HCT116 (cell line): ENCODE measurements around the gene CPED1. TPM values are rescaled to one million over a fixed set of nuclear protein-coding genes. Genes with fewer than 3 reads are reported as not detected.
"Not testable (repeated sequence)": the region's sequence is repeated elsewhere in the genome, so short reads cannot be mapped to it uniquely, and the experiment has no call there.

Experiments
- ATAC-seq: fragments of 200-7000 bp; cut with Tn5 transposase; 2 replicates; pipeline ENCODE4 v1.9.1; 2020; ENCODE audit warnings: mild to moderate bottlenecking, moderate library complexity
- BruUV-seq: library from RNA; stranded (reverse); fragments of 400-500 nt; replicated peaks from 2 replicates; lab custom pipeline; 2021; lab: Mats Ljungman, UMichigan
- CTCF ChIA-PET: fragments of 300-600 bp; sonication (Branson Sonifier 250); formaldehyde crosslinking; loops from one replicate; lab custom pipeline; 2021; ENCODE audit warnings: antibody characterized with exemption; lab: Charles Lee
- POLR2A ChIA-PET: fragments of 300-600, 350-600 bp; sonication (Branson Sonifier 250); formaldehyde crosslinking; loops from one replicate; lab custom pipeline; 2021; ENCODE audit warnings: antibody characterized with exemption; lab: Charles Lee
- RAD21 ChIA-PET, 2 experiments: fragments of 300-600 bp; sonication (Branson Sonifier 250); formaldehyde crosslinking; loops; one replicate each; lab custom pipeline; 2023; ENCODE audit warnings: low total read pairs in 2 of 2; ENCODE audit not compliant: uncharacterized antibody in 2 of 2, unreplicated experiment in 2 of 2, low non-redundant PET in 1 of 2; lab: Charles Lee
- DNase-seq: peaks from one replicate; pipeline ENCODE4 v3.0.0-alpha.2; 2010; ENCODE audit warnings: low read depth, low spot score
- H2AFZ ChIP-seq: fragments of 200-600 bp; shearing (Covaris generic), sonication (generic); 2 replicates; pipeline ENCODE4 v1.6.1; 2017; ENCODE audit warnings: low read depth, mixed run types, mixed read lengths, antibody characterized with exemption, low read length; ENCODE audit not compliant: poor library complexity, severe bottlenecking
- H3K27ac ChIP-seq: 2 replicates; pipeline ENCODE4 v1.5.1; 2012; ENCODE audit warnings: low read depth, low read length
- H3K27me3 ChIP-seq: fragments of 200-600 bp; sonication (generic); 2 replicates; pipeline ENCODE4 v1.6.1; 2016; ENCODE audit warnings: mixed run types, low read length, mixed read lengths; ENCODE audit not compliant: insufficient read depth
- H3K36me3 ChIP-seq, 2 experiments: fragments of 200-500 bp in 1 of 2; fragments of 200-600 bp in 1 of 2; sonication (Bioruptor generic) in 1 of 2; sonication (generic) in 1 of 2; 2 replicates each; pipeline versions ENCODE4 v1.5.1 to v1.6.1; 2014 to 2016; ENCODE audit warnings: low read length in 2 of 2, inconsistent platforms in 1 of 2, mixed read lengths in 1 of 2, mixed run types in 1 of 2; ENCODE audit not compliant: insufficient read depth in 2 of 2, control insufficient read depth in 1 of 2
- H3K4me1 ChIP-seq, 2 experiments: fragments of 200-600 bp in 1 of 2; sonication (generic) in 1 of 2; 2 replicates each; pipeline versions ENCODE4 v1.5.1 to v1.6.1; 2012 to 2017; ENCODE audit warnings: low read length in 2 of 2, inconsistent platforms in 1 of 2, mild to moderate bottlenecking in 1 of 2, mixed read lengths in 1 of 2, mixed run types in 1 of 2, moderate library complexity in 1 of 2; ENCODE audit not compliant: insufficient read depth in 2 of 2, control insufficient read depth in 1 of 2
- H3K4me2 ChIP-seq: fragments of 200-600 bp; sonication (generic); 2 replicates; pipeline ENCODE4 v1.6.1; 2017; ENCODE audit warnings: mixed run types, low read length, mixed read lengths
- H3K4me3 ChIP-seq, 2 experiments: fragments of 200-600 bp in 1 of 2; sonication (generic) in 1 of 2; replicated peaks in 1 of 2; 2 replicates each; pipeline ENCODE4 v1.5.1; 2011 to 2016; ENCODE audit warnings: low read length in 2 of 2, control low read depth in 1 of 2, low read depth in 1 of 2, mild to moderate bottlenecking in 1 of 2, mixed read lengths in 1 of 2, mixed run types in 1 of 2
- H3K79me2 ChIP-seq: fragments of 200-600 bp; sonication (generic); 2 replicates; pipeline ENCODE4 v1.6.1; 2017; ENCODE audit warnings: mild to moderate bottlenecking, mixed run types, low read length, moderate library complexity, mixed read lengths; ENCODE audit not compliant: insufficient read depth
- H3K9ac ChIP-seq: fragments of 200-600 bp; sonication (generic); 2 replicates; pipeline ENCODE4 v1.6.1; 2016; ENCODE audit warnings: low read length, mixed read lengths
- H3K9me2 ChIP-seq: fragments of 200-600 bp; sonication (generic), shearing (Covaris generic); 2 replicates; pipeline ENCODE4 v1.6.1; 2017; ENCODE audit warnings: mixed run types, mild to moderate bottlenecking, moderate library complexity; ENCODE audit not compliant: insufficient read depth
- H3K9me3 ChIP-seq, 2 experiments: fragments of 200-500 bp in 1 of 2; fragments of 200-600 bp in 1 of 2; sonication (Bioruptor generic) in 1 of 2; sonication (generic) in 1 of 2; 2 replicates each; pipeline ENCODE4 v1.6.1; 2014 to 2017; ENCODE audit warnings: low read length in 2 of 2, mixed read lengths in 2 of 2, inconsistent platforms in 1 of 2, low read depth in 1 of 2, mild to moderate bottlenecking in 1 of 2, mixed run types in 1 of 2, moderate library complexity in 1 of 2; ENCODE audit not compliant: control insufficient read depth in 1 of 2, insufficient read depth in 1 of 2
- H4K20me1 ChIP-seq: fragments of 200-600 bp; sonication (generic), shearing (Covaris generic); 2 replicates; pipeline ENCODE4 v1.6.1; 2017; ENCODE audit warnings: mixed run types, mild to moderate bottlenecking, moderate library complexity; ENCODE audit not compliant: insufficient read depth
- CEBPB ChIP-seq: IDR thresholded peaks from 2 replicates; pipeline ENCODE4 v1.6.1; 2012; ENCODE audit warnings: low read depth
- ELF1 ChIP-seq: IDR thresholded peaks from 2 replicates; pipeline ENCODE4 v1.6.1; 2012; ENCODE audit warnings: low read depth, borderline replicate concordance
- FOSL1 ChIP-seq: IDR thresholded peaks from 2 replicates; pipeline ENCODE4 v1.6.1; 2012; ENCODE audit warnings: low read depth
- POLR2AphosphoS5 ChIP-seq: IDR thresholded peaks from 2 replicates; pipeline ENCODE4 v1.6.1; 2011; ENCODE audit warnings: mild to moderate bottlenecking, low read depth, low read length, moderate library complexity
- RAD21 ChIP-seq: IDR thresholded peaks from 2 replicates; pipeline ENCODE4 v1.6.1; 2012; ENCODE audit warnings: low read depth, mild to moderate bottlenecking
- SP1 ChIP-seq: IDR thresholded peaks from 2 replicates; pipeline ENCODE4 v1.6.1; 2012; ENCODE audit warnings: low read depth
- TCF7L2 ChIP-seq: IDR thresholded peaks from 2 replicates; pipeline ENCODE4 v1.7.0; 2011; ENCODE audit warnings: borderline replicate concordance, inconsistent platforms; ENCODE audit not compliant: insufficient read depth, insufficient read length; ENCODE audit errors: extremely low read depth
- YY1 ChIP-seq: IDR thresholded peaks from 2 replicates; pipeline ENCODE4 v1.6.1; 2011; ENCODE audit warnings: low read length, low read depth, moderate library complexity, mild to moderate bottlenecking; ENCODE audit not compliant: insufficient replicate concordance; ENCODE audit errors: extremely low read depth
- ZFX ChIP-seq: fragments of 450-650 bp; IDR thresholded peaks from 2 replicates; pipeline ENCODE4 v1.6.1; 2017
- intact Hi-C: fragments of 100-400 bp; cut with micrococcal nuclease; formaldehyde crosslinking; loops from 2 replicates; pipeline ENCODE4 v1.10.0; 2022
- total RNA-seq: library from RNA; stranded (reverse); gene quantifications from one replicate; pipeline ENCODE4 v1.2.1, GENCODE V29; 2021; ENCODE audit not compliant: unreplicated experiment
- TF ChIP-seq, protein P1 (sequence below): IDR thresholded peaks from 2 replicates; pipeline ENCODE4 v1.6.1; 2012; ENCODE audit warnings: low read depth
- TF ChIP-seq, protein P2 (sequence below): IDR thresholded peaks from 2 replicates; pipeline ENCODE4 v1.6.1; 2011; ENCODE audit warnings: mild to moderate bottlenecking, low read length, moderate library complexity; ENCODE audit not compliant: insufficient replicate concordance; ENCODE audit errors: extremely low read depth
- TF ChIP-seq, protein P3 (sequence below): IDR thresholded peaks from 2 replicates; pipeline ENCODE4 v1.6.1; 2012
- TF ChIP-seq, protein P4 (sequence below): IDR thresholded peaks from 2 replicates; pipeline ENCODE4 v1.6.1; 2012

The CPED1 gene
- total RNA-seq, 1 experiment from 2014 or later = 1.2 TPM

DNA sequence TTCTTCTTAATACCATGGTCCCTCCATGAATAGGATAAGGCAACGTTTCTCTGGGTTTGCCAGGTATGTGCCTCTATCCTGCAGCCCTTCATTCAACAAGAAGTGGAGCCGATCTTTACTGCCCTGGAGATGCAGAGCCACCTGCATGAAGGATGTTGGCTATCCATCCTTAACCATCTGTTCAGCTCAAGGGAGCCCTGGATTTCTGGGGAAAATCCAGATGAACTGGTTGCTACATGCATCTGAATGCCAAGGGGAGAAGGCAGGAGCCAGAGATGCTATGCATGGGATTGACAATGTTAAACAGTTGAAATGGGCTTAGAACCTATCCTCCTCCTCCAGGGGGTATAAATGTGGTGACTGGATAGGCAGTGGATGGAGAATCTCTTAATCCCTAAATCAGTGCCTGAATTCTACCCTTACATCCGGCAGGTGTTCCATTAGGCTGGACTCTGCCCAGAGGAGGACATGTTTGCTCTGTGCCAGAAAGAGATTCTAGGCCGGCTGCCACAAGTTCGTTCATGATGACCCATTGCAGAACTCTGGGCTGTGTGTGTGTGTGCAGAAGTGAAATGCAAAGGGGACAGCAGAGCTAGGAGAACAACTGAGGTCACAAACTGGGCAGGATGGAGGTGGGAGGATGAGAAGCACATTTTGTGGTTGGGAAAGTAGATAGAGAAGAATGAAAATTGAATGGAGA lies 15.6 kb downstream of the CPED1 start:
- no peak for DNase-seq
- no peaks in the 10 kb centered on the region for H3K27me3 ChIP-seq
- intact Hi-C loops = no loop called here
- no peaks in the 10 kb centered on the region for H3K4me1 ChIP-seq
- CTCF ChIA-PET = no interaction called here
- RAD21 ChIA-PET = no interaction called here
- ATAC-seq = no peak
- H3K36me3 ChIP-seq = no peaks in the 10 kb centered on the region
- H3K27ac ChIP-seq = no peak overlapping the region
- H4K20me1 ChIP-seq = no peaks in the 10 kb centered on the region
- no peak overlapping the region for H3K9ac ChIP-seq
- no peak overlapping the region for H2AFZ ChIP-seq
- TF ChIP-seq SP1 = no peak
- TF ChIP-seq TCF7L2 = no peak
- TF ChIP-seq, protein P1, sequence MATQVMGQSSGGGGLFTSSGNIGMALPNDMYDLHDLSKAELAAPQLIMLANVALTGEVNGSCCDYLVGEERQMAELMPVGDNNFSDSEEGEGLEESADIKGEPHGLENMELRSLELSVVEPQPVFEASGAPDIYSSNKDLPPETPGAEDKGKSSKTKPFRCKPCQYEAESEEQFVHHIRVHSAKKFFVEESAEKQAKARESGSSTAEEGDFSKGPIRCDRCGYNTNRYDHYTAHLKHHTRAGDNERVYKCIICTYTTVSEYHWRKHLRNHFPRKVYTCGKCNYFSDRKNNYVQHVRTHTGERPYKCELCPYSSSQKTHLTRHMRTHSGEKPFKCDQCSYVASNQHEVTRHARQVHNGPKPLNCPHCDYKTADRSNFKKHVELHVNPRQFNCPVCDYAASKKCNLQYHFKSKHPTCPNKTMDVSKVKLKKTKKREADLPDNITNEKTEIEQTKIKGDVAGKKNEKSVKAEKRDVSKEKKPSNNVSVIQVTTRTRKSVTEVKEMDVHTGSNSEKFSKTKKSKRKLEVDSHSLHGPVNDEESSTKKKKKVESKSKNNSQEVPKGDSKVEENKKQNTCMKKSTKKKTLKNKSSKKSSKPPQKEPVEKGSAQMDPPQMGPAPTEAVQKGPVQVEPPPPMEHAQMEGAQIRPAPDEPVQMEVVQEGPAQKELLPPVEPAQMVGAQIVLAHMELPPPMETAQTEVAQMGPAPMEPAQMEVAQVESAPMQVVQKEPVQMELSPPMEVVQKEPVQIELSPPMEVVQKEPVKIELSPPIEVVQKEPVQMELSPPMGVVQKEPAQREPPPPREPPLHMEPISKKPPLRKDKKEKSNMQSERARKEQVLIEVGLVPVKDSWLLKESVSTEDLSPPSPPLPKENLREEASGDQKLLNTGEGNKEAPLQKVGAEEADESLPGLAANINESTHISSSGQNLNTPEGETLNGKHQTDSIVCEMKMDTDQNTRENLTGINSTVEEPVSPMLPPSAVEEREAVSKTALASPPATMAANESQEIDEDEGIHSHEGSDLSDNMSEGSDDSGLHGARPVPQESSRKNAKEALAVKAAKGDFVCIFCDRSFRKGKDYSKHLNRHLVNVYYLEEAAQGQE = no peak
- TF ChIP-seq ZFX = no peak
- TF ChIP-seq, protein P2, sequence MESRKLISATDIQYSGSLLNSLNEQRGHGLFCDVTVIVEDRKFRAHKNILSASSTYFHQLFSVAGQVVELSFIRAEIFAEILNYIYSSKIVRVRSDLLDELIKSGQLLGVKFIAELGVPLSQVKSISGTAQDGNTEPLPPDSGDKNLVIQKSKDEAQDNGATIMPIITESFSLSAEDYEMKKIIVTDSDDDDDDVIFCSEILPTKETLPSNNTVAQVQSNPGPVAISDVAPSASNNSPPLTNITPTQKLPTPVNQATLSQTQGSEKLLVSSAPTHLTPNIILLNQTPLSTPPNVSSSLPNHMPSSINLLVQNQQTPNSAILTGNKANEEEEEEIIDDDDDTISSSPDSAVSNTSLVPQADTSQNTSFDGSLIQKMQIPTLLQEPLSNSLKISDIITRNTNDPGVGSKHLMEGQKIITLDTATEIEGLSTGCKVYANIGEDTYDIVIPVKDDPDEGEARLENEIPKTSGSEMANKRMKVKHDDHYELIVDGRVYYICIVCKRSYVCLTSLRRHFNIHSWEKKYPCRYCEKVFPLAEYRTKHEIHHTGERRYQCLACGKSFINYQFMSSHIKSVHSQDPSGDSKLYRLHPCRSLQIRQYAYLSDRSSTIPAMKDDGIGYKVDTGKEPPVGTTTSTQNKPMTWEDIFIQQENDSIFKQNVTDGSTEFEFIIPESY = no peak
- no peak for TF ChIP-seq ELF1
- no peak for TF ChIP-seq YY1
- no peak for TF ChIP-seq RAD21
- TF ChIP-seq, protein P3, sequence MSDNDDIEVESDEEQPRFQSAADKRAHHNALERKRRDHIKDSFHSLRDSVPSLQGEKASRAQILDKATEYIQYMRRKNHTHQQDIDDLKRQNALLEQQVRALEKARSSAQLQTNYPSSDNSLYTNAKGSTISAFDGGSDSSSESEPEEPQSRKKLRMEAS = no peak
- no peak for TF ChIP-seq FOSL1
- TF ChIP-seq CEBPB = no peak
- TF ChIP-seq, protein P4, sequence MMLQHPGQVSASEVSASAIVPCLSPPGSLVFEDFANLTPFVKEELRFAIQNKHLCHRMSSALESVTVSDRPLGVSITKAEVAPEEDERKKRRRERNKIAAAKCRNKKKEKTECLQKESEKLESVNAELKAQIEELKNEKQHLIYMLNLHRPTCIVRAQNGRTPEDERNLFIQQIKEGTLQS = no peak
- no peak for TF ChIP-seq POLR2AphosphoS5
- no peaks in the 10 kb centered on the region for H3K79me2 ChIP-seq
- H3K9me2 ChIP-seq = no peaks in the 10 kb centered on the region
- BruUV-seq = no TSS peak
- POLR2A ChIA-PET = no interaction called here
- H3K4me2 ChIP-seq = no peak overlapping the region
- no peak overlapping the region for H3K4me3 ChIP-seq
- H3K9me3 ChIP-seq = no peaks in the 10 kb centered on the region

DNA sequence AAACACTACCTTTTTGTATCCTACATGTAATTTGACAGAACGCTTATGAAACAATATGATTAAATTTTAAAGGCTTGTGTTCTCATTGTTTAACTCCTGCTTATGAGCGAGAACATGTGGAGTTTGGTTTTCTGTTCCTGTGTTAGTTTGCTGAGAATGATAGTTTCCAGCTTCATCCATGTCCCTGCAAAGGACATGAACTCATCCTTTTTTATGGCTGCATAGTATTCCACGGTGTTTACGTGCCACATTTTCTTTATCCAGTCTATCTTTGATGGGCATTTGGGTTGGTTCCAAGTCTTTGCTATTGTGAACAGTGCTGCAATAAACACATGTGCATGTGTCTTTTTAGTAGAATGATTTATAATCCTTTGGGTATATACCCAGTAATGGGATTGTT lies 16.5 kb downstream of the CPED1 start:
- DNase-seq, H3K9ac ChIP-seq, RAD21 ChIA-PET, intact Hi-C loops, H3K4me2 ChIP-seq, BruUV-seq, H2AFZ ChIP-seq, POLR2A ChIA-PET, H3K79me2 ChIP-seq, H3K27me3 ChIP-seq, ATAC-seq, H3K4me3 ChIP-seq, H3K4me1 ChIP-seq, H3K27ac ChIP-seq, H3K9me2 ChIP-seq, H3K9me3 ChIP-seq, H4K20me1 ChIP-seq, CTCF ChIA-PET, H3K36me3 ChIP-seq: not testable (repeated sequence)
